NCI-H748 (cell line): ENCODE measurements around the gene C16orf96.
A peak's percentile ranks its signal among the peaks of the same experiment; 100 is the strongest.

Experiments used
- DNase-seq: peaks from one replicate; lab custom pipeline; 2025; ENCODE audit not compliant: unreplicated experiment; lab: John Stamatoyannopoulos, UW

The C16orf96 gene

GRCh38 chr16:4556112-4556511 lies at the start of gene C16orf96:
TSS of gene C16orf96 (plus strand) at chr16:4556340. CDS start at chr16:4556490, 150 bp downstream.
- DNase-seq, result no peak

- peak; percentile 48 for DNase-seq
Observed at GRCh38 chr16:4506450-4506849, 49.7 kb upstream of the C16orf96 start.

GRCh38 chr16:4507588-4508345 lies 48.4 kb upstream of the C16orf96 start:
- no peak for DNase-seq

GRCh38 chr16:4508806-4509205 lies 47.3 kb upstream of the C16orf96 start:
- DNase-seq, result no peak

- DNase-seq, result no peak
Observed at GRCh38 chr16:4509420-4509819, 46.7 kb upstream of the C16orf96 start.

GRCh38 chr16:4510131-4510530 lies 46.0 kb upstream of the C16orf96 start:
- DNase-seq, result no peak

GRCh38 chr16:4510747-4511426 lies 45.3 kb upstream of the C16orf96 start:
- no peak for DNase-seq

- peak; percentile 27 for DNase-seq
Observed at GRCh38 chr16:4511441-4512082, 44.6 kb upstream of the C16orf96 start.

- DNase-seq, result no peak
Observed at GRCh38 chr16:4512473-4512872, 43.7 kb upstream of the C16orf96 start.

- DNase-seq, result no peak
Observed at GRCh38 chr16:4513086-4513860, 42.9 kb upstream of the C16orf96 start.

- no peak for DNase-seq
Observed at GRCh38 chr16:4513881-4514280, 42.3 kb upstream of the C16orf96 start.

- DNase-seq, result no peak
Observed at GRCh38 chr16:4514606-4515005, 41.5 kb upstream of the C16orf96 start.

GRCh38 chr16:4515611-4516233 lies 40.4 kb upstream of the C16orf96 start:
- no peak for DNase-seq

- DNase-seq, result peak; percentile 49
Observed at GRCh38 chr16:4517812-4518680, 38.1 kb upstream of the C16orf96 start.

- DNase-seq, result no peak
Observed at GRCh38 chr16:4519274-4520058, 36.7 kb upstream of the C16orf96 start.

GRCh38 chr16:4520913-4521312 lies 35.2 kb upstream of the C16orf96 start:
- DNase-seq, result no peak

GRCh38 chr16:4522051-4522581 lies 34.0 kb upstream of the C16orf96 start:
- DNase-seq, result no peak

GRCh38 chr16:4523686-4524085 lies 32.5 kb upstream of the C16orf96 start:
- DNase-seq, result no peak

- no peak for DNase-seq
Observed at GRCh38 chr16:4524571-4524970, 31.6 kb upstream of the C16orf96 start.
